Neural progenitor cell (in vitro differentiated cells): ENCODE measurements around the gene VAV1. TPM values are rescaled to one million over a fixed set of nuclear protein-coding genes. Genes with fewer than 3 reads are reported as not detected.
"Not testable (repeated sequence)": the region's sequence is repeated elsewhere in the genome, so short reads cannot be mapped to it uniquely, and the experiment has no call there.

Experiments used
- DNase-seq: peaks from one replicate; pipeline ENCODE4 v3.0.0-alpha.2; 2016; ENCODE audit warnings: low spot score
- H2AFZ ChIP-seq: fragments of 200-600 bp; sonication (generic); replicated peaks from 2 replicates; pipeline ENCODE4 v1.6.1; 2016; ENCODE audit warnings: antibody characterized with exemption
- H3F3A ChIP-seq: fragments of 200-600 bp; sonication (generic); 2 replicates; pipeline ENCODE4 v1.6.1; 2016; ENCODE audit warnings: antibody characterized with exemption, low read depth
- H3K27ac ChIP-seq: fragments of 200-600 bp; sonication (generic); 2 replicates; pipeline ENCODE4 v1.5.1; 2016; ENCODE audit warnings: mild to moderate bottlenecking
- H3K27me3 ChIP-seq: fragments of 200-600 bp; sonication (generic); 2 replicates; pipeline ENCODE4 v1.6.1; 2016; ENCODE audit warnings: mild to moderate bottlenecking, moderate library complexity
- H3K36me3 ChIP-seq: fragments of 200-600 bp; sonication (generic); 2 replicates; pipeline ENCODE4 v1.5.1; 2016
- H3K4me1 ChIP-seq: fragments of 200-600 bp; sonication (generic); 2 replicates; pipeline ENCODE4 v1.6.1; 2016; ENCODE audit warnings: mixed run types
- H3K4me2 ChIP-seq: fragments of 200-600 bp; sonication (generic); 2 replicates; pipeline ENCODE4 v1.6.1; 2016
- H3K4me3 ChIP-seq: fragments of 200-600 bp; sonication (generic); 2 replicates; pipeline ENCODE4 v1.5.1; 2016
- H3K79me2 ChIP-seq: fragments of 200-600 bp; sonication (generic); 2 replicates; pipeline ENCODE4 v1.6.1; 2016; ENCODE audit warnings: low read depth
- H3K9ac ChIP-seq: fragments of 200-600 bp; sonication (generic); 2 replicates; pipeline ENCODE4 v1.6.1; 2016
- H3K9me3 ChIP-seq: fragments of 200-600 bp; sonication (generic); 2 replicates; pipeline ENCODE4 v1.5.1; 2016; ENCODE audit warnings: low read depth
- H4K20me1 ChIP-seq: fragments of 200-600 bp; sonication (generic); 2 replicates; pipeline ENCODE4 v1.6.1; 2016; ENCODE audit warnings: low read depth
- H3K27ac Mint-ChIP-seq: 3 replicates; pipeline ENCODE4 v1.8.0; 2021; ENCODE audit warnings: mixed read lengths
- H3K27me3 Mint-ChIP-seq: 2 replicates; pipeline ENCODE4 v1.8.0; 2022; ENCODE audit warnings: low read depth, mild to moderate bottlenecking, inconsistent platforms, moderate library complexity, mixed read lengths; ENCODE audit not compliant: insufficient read depth
- H3K36me3 Mint-ChIP-seq: 3 replicates; pipeline ENCODE4 v1.8.0; 2021; ENCODE audit warnings: mixed read lengths
- H3K4me1 Mint-ChIP-seq: 3 replicates; pipeline ENCODE4 v1.8.0; 2021; ENCODE audit warnings: mixed read lengths
- H3K4me3 Mint-ChIP-seq: 3 replicates; pipeline ENCODE4 v1.8.0; 2021; ENCODE audit warnings: mild to moderate bottlenecking, moderate library complexity, mixed read lengths
- H3K9me3 Mint-ChIP-seq: 3 replicates; pipeline ENCODE4 v1.8.0; 2020; ENCODE audit warnings: mixed read lengths
- EZH2 ChIP-seq: fragments of 200-600 bp; sonication (generic); IDR thresholded peaks from 2 replicates; pipeline ENCODE4 v1.6.1; 2017; ENCODE audit warnings: antibody characterized with exemption, mild to moderate bottlenecking, moderate library complexity
- EZH2phosphoT487 ChIP-seq: fragments of 200-600 bp; sonication (generic); IDR thresholded peaks from 2 replicates; pipeline ENCODE4 v1.6.1; 2017; ENCODE audit warnings: antibody characterized with exemption
- total RNA-seq: library from RNA; depleted of rRNA; stranded (reverse); fragments of >200 nt; gene quantifications from 2 replicates; pipeline ENCODE4 v1.2.3, GENCODE V29; 2015; ENCODE audit warnings: low replicate concordance
- TF ChIP-seq, protein P1 (sequence below): fragments of 200-600 bp; sonication (generic); IDR thresholded peaks from 2 replicates; pipeline ENCODE4 v1.5.1; 2017; ENCODE audit warnings: antibody characterized with exemption, mild to moderate bottlenecking

Gene VAV1
- total RNA-seq, 1 donor from 2014 or later = not detected

DNA sequence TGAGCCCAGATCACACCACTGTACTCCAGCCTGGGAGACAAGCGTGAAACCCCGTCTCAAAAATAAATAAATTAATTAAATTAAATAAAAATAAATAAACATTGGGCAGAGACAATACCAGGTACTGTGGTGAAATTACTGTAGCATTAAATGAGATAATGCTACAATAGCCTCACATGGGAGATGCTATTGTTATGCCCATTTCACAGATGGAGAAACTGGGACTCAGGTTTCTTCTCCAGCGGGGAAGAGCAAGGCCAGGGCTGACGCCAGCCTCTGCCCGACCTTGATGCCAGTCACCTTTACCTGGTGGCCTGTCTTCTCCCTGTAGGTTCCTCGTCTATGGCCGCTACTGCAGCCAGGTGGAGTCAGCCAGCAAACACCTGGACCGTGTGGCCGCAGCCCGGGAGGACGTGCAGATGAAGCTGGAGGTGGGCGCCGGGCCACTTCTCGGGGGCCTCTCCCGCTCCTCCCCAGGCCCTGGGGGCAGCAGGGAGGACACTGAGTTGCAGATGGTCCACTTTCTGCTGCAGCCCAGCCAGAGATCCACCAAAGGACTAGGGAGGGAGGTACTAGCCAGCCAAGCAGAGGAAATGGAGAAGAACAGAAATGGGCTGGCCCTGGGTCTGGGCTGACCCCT, 53.9 kb downstream of the VAV1 start:
- no peak overlapping the region for H3K27ac ChIP-seq
- H3K36me3 ChIP-seq = no peaks in the 10 kb centered on the region
- no peak overlapping the region for H2AFZ ChIP-seq
- H3K9me3 ChIP-seq = no peaks in the 10 kb centered on the region
- no peaks in the 10 kb centered on the region for H3K36me3 Mint-ChIP-seq
- H3K9me3 Mint-ChIP-seq = peaks cover 3% of the 10 kb centered on the region
- H3K27me3 Mint-ChIP-seq = peaks cover 9% of the 10 kb centered on the region
- no peaks in the 10 kb centered on the region for H3K79me2 ChIP-seq
- TF ChIP-seq EZH2 = no peak
- TF ChIP-seq EZH2phosphoT487 = no peak
- TF ChIP-seq, protein P1, sequence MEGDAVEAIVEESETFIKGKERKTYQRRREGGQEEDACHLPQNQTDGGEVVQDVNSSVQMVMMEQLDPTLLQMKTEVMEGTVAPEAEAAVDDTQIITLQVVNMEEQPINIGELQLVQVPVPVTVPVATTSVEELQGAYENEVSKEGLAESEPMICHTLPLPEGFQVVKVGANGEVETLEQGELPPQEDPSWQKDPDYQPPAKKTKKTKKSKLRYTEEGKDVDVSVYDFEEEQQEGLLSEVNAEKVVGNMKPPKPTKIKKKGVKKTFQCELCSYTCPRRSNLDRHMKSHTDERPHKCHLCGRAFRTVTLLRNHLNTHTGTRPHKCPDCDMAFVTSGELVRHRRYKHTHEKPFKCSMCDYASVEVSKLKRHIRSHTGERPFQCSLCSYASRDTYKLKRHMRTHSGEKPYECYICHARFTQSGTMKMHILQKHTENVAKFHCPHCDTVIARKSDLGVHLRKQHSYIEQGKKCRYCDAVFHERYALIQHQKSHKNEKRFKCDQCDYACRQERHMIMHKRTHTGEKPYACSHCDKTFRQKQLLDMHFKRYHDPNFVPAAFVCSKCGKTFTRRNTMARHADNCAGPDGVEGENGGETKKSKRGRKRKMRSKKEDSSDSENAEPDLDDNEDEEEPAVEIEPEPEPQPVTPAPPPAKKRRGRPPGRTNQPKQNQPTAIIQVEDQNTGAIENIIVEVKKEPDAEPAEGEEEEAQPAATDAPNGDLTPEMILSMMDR = no peak
- H3F3A ChIP-seq = no peaks in the 10 kb centered on the region
- no peaks in the 10 kb centered on the region for H3K4me1 Mint-ChIP-seq
- H3K27me3 ChIP-seq = no peaks in the 10 kb centered on the region
- DNase-seq = no peak
- H3K4me3 ChIP-seq = no peak overlapping the region
- H3K4me3 Mint-ChIP-seq = no peak overlapping the region
- H3K27ac Mint-ChIP-seq = no peak overlapping the region
- no peak overlapping the region for H3K9ac ChIP-seq
- no peaks in the 10 kb centered on the region for H3K4me1 ChIP-seq
- no peaks in the 10 kb centered on the region for H4K20me1 ChIP-seq
- H3K4me2 ChIP-seq = no peak overlapping the region

DNA sequence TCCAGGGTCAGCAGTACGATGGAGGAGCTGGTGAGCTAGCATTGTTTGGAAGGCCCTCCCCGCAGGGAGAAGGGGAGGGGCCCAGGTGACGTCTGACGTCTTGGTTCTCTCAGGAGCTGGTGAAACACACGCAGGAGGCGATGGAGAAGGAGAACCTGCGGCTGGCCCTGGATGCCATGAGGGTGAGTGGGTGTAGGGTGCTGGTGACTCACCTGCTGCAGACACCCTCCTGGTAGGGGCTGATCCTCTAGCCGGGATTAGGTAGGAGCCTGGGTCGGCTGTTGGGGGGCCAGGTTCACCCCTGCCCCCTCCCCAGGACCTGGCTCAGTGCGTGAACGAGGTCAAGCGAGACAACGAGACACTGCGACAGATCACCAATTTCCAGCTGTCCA, 55.8 kb downstream of the VAV1 start:
- H3K4me3 ChIP-seq = no peak overlapping the region
- H3K9me3 Mint-ChIP-seq = peaks cover 3% of the 10 kb centered on the region
- peaks cover 15% of the 10 kb centered on the region for H3K27me3 Mint-ChIP-seq
- no peak overlapping the region for H3K4me2 ChIP-seq
- no peaks in the 10 kb centered on the region for H3K9me3 ChIP-seq
- H3F3A ChIP-seq = no peaks in the 10 kb centered on the region
- no peaks in the 10 kb centered on the region for H4K20me1 ChIP-seq
- no peak overlapping the region for H3K9ac ChIP-seq
- no peaks in the 10 kb centered on the region for H3K4me1 Mint-ChIP-seq
- no peak overlapping the region for H3K27ac Mint-ChIP-seq
- no peak for DNase-seq
- no peak overlapping the region for H2AFZ ChIP-seq
- H3K27ac ChIP-seq = no peak overlapping the region
- TF ChIP-seq, protein P1 = no peak
- TF ChIP-seq EZH2phosphoT487 = no peak
- no peak for TF ChIP-seq EZH2
- no peaks in the 10 kb centered on the region for H3K4me1 ChIP-seq
- no peaks in the 10 kb centered on the region for H3K27me3 ChIP-seq
- no peak overlapping the region for H3K4me3 Mint-ChIP-seq
- H3K36me3 Mint-ChIP-seq = no peaks in the 10 kb centered on the region
- H3K79me2 ChIP-seq = no peaks in the 10 kb centered on the region
- no peaks in the 10 kb centered on the region for H3K36me3 ChIP-seq

DNA sequence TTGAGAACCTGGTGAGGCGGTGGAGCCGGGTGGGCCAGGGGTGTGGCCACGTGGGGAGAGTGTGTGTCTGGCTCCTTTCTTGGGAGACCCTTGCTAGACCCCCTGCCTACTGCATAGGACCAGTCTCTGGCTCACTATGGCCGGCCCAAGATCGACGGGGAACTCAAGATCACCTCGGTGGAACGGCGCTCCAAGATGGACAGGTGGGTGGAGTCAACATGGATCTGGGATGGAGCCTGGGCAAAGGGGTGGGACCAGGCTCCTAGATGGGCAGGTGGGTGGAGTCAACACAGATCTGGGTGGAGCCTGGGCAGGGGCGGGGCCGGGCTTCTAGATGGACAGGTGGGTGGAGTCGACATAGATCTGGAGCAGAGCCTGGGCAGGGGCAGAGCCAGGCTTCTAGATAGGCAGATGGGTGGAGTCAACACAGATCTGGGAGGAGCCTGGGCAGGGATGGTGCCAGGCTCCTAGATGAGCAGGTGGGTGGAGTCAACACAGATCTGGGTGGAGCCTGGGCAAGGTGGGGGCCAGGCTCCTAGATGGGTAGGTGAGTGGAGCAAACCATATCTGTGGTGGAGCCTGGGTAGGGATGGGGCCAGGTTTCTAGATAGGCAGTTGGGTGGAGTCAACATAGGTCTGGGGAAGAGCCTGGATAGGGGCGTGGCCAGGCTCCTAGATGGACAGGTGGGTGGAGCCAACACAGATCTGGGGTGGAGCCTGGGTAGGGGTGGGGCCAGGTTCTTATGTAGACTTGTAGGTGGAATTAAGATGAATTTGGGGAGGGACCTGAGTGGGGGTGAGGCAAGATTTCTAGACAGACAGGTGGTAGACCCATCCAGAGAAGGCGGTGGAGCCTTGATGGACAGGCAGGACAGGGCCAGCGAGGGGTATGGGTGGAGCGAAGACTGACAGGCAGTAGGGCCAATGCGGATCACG, 56.5 kb downstream of the VAV1 start:
- no peaks in the 10 kb centered on the region for H3K4me1 Mint-ChIP-seq
- no peak overlapping the region for H3K4me3 ChIP-seq
- no peak overlapping the region for H3K27ac ChIP-seq
- no peak overlapping the region for H3K27ac Mint-ChIP-seq
- no peaks in the 10 kb centered on the region for H3K79me2 ChIP-seq
- no peaks in the 10 kb centered on the region for H3K36me3 ChIP-seq
- H3K4me2 ChIP-seq = no peak overlapping the region
- no peaks in the 10 kb centered on the region for H3K27me3 ChIP-seq
- no peaks in the 10 kb centered on the region for H3K9me3 ChIP-seq
- H3K4me1 ChIP-seq = no peaks in the 10 kb centered on the region
- peaks cover 3% of the 10 kb centered on the region for H3K9me3 Mint-ChIP-seq
- no peaks in the 10 kb centered on the region for H4K20me1 ChIP-seq
- peaks cover 19% of the 10 kb centered on the region for H3K27me3 Mint-ChIP-seq
- no peaks in the 10 kb centered on the region for H3F3A ChIP-seq
- no peak overlapping the region for H2AFZ ChIP-seq
- no peak for DNase-seq
- peak overlapping the region; percentile 5 for H3K4me3 Mint-ChIP-seq
- TF ChIP-seq EZH2 (no peak), EZH2phosphoT487 (no peak)
- TF ChIP-seq, protein P1 = no peak
- H3K36me3 Mint-ChIP-seq = no peaks in the 10 kb centered on the region
- H3K9ac ChIP-seq = no peak overlapping the region

DNA sequence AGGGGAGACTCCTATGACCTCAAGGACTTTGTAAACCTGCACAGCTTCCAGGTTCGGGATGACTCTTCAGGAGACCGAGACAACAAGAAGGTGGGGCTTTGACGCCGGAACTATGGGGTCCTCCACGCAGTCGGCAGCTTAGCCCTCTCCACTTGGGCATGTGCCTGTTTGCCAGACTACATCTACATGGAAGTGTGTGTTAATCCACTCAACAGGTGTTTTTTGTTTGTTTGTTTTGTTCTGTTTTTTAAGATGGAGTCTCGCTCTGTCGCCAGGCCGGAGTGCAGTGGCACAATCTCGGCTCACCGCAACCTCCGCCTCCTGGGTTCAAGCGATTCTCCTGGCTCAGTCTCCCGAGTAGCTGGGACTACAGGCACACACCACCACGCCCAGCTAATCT, 57.3 kb downstream of the VAV1 start:
- peaks cover 18% of the 10 kb centered on the region for H3K27me3 Mint-ChIP-seq
- H3K27ac Mint-ChIP-seq, H3K4me2 ChIP-seq, H3K4me3 Mint-ChIP-seq, H3K4me1 ChIP-seq, H3K27me3 ChIP-seq, H3F3A ChIP-seq, H3K9ac ChIP-seq, H3K36me3 Mint-ChIP-seq, H3K36me3 ChIP-seq, H3K27ac ChIP-seq, H3K9me3 ChIP-seq, H3K79me2 ChIP-seq, H4K20me1 ChIP-seq, H2AFZ ChIP-seq, H3K4me1 Mint-ChIP-seq, DNase-seq, H3K9me3 Mint-ChIP-seq, H3K4me3 ChIP-seq: not testable (repeated sequence)

DNA sequence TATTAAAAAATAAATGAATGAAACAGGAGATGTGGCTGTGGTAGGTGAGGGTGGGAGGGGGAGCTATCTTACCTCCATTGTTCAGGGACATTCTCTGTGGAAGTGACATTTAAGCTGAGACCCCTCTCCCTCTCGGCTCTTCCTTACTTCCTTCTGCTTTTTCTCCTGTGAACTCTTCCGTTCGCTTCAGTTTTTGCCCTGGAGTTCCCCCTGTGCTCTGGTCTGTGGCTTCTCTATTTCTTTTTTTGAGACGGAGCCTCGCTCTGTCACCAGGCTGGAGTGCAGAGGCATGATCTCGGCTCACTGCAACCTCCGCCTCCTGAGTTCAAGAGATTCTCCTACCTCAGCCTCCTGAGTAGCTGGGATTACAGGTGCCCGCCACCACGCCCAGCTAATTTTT, 58.6 kb downstream of the VAV1 start:
- not testable (repeated sequence) for H3K9me3 ChIP-seq, H2AFZ ChIP-seq, H3K27ac Mint-ChIP-seq, H3K4me3 ChIP-seq, H3K9ac ChIP-seq, DNase-seq, H3K36me3 Mint-ChIP-seq, H3K79me2 ChIP-seq, H3K4me1 Mint-ChIP-seq, H3K4me3 Mint-ChIP-seq, H3K27me3 ChIP-seq, H3F3A ChIP-seq, H3K4me2 ChIP-seq, H3K36me3 ChIP-seq, H3K27ac ChIP-seq, H3K9me3 Mint-ChIP-seq, H3K4me1 ChIP-seq, H4K20me1 ChIP-seq
- peaks cover 17% of the 10 kb centered on the region for H3K27me3 Mint-ChIP-seq
